DMS 273 treated with DMSO at 0.1 percent for 48 hours (cell line): Measurements from ENCODE around the gene WT1.
A peak's percentile ranks its signal among the peaks of the same experiment; 100 is the strongest.

Experiments
- DNase-seq: peaks from one replicate; lab custom pipeline; 2025; lab: John Stamatoyannopoulos, UW

The WT1 gene

GRCh38 chr11:32438346-32438865 lies 3.1 kb upstream of the WT1 start:
- no peak for DNase-seq

- no peak for DNase-seq
These were observed 2.4 kb upstream of the WT1 start for GRCh38 chr11:32437495-32438345.

GRCh38 chr11:32436751-32437494 lies 1.6 kb upstream of the WT1 start:
- DNase-seq = no peak

- peak; percentile 12 for DNase-seq
These were observed 807 bp upstream of the WT1 start for GRCh38 chr11:32435942-32436750.

GRCh38 chr11:32435152-32435480 lies 223 bp downstream of the WT1 start:
- DNase-seq = no peak

- DNase-seq = no peak
These were observed 785 bp downstream of the WT1 start for GRCh38 chr11:32434356-32435151.

GRCh38 chr11:32433914-32434355 lies 1.4 kb downstream of the WT1 start:
- DNase-seq = no peak

GRCh38 chr11:32433101-32433913 lies 2.0 kb downstream of the WT1 start:
- no peak for DNase-seq

GRCh38 chr11:32432565-32432964 lies 2.8 kb downstream of the WT1 start:
- no peak for DNase-seq

GRCh38 chr11:32430568-32431381 lies 4.6 kb downstream of the WT1 start:
- no peak for DNase-seq

- DNase-seq = no peak
These were observed 5.9 kb downstream of the WT1 start for GRCh38 chr11:32429477-32429876.

- DNase-seq = no peak
These were observed 6.6 kb downstream of the WT1 start for GRCh38 chr11:32428665-32429303.

- DNase-seq = no peak
These were observed 7.2 kb downstream of the WT1 start for GRCh38 chr11:32427935-32428664.

GRCh38 chr11:32427616-32427934 lies 7.8 kb downstream of the WT1 start:
- DNase-seq = no peak

- DNase-seq = no peak
These were observed 8.3 kb downstream of the WT1 start for GRCh38 chr11:32426819-32427615.

- no peak for DNase-seq
These were observed 9.1 kb downstream of the WT1 start for GRCh38 chr11:32426192-32426591.

GRCh38 chr11:32425761-32426160 lies 9.6 kb downstream of the WT1 start:
- DNase-seq = no peak

GRCh38 chr11:32422545-32422944 lies 12.8 kb downstream of the WT1 start:
- no peak for DNase-seq
